ENCODE measurements around the gene CD6. TPM values are rescaled to one million over a fixed set of nuclear protein-coding genes. Genes with fewer than 3 reads are reported as not detected.

CD6 gene
- total RNA-seq, 1 donor from 2014 or later = 0.39 TPM

GRCh38 chr11:61020551-61021235 lies 49.2 kb downstream of the CD6 start:
- DNase-seq (ENCODE audit: low read depth) = no peak
- Histone ChIP-seq H4K20me1 (ENCODE audit: insufficient read depth, low read length) (no peaks in the 10 kb centered on the region), H3K9ac (ENCODE audit: low read length) (no peak overlapping the region), H3K4me3 (ENCODE audit: insufficient read depth, low read depth, low read length) (no peak overlapping the region), H3K27me3 (ENCODE audit: insufficient read depth, low read length) (peaks cover 17% of the 10 kb centered on the region), H3K27ac (ENCODE audit: low read depth, low read length) (no peak overlapping the region), H3K79me2 (ENCODE audit: insufficient read depth, low read length) (no peaks in the 10 kb centered on the region), H3K9me3 (ENCODE audit: insufficient read depth, low read depth, low read length) (peaks cover 3% of the 10 kb centered on the region), H2AFZ (ENCODE audit: low read depth, low read length) (no peak overlapping the region), H3K4me2 (ENCODE audit: low read length) (no peak overlapping the region), H3K36me3 (ENCODE audit: insufficient read depth, low read length) (no peaks in the 10 kb centered on the region), H3K4me1 (ENCODE audit: insufficient read depth, low read length) (no peaks in the 10 kb centered on the region)
- FAIRE-seq = no peak
- TF ChIP-seq EZH2 (IDR thresholded peaks at IDR 0.05; ENCODE audit: insufficient read depth, low read length) (no peak), CTCF (IDR thresholded peaks at IDR 0.05; ENCODE audit: insufficient read depth, low read depth, low read length) (no peak)
- Mint-ChIP-seq H3K27ac (ENCODE audit: unreplicated experiment) (no peak overlapping the region), H3K27me3 (ENCODE audit: low read depth, unreplicated experiment) (peaks cover 71% of the 10 kb centered on the region), H3K4me1 (ENCODE audit: low read depth, unreplicated experiment) (no peaks in the 10 kb centered on the region), H3K4me3 (ENCODE audit: unreplicated experiment) (no peak overlapping the region), H3K36me3 (ENCODE audit: low read depth, unreplicated experiment) (no peaks in the 10 kb centered on the region), H3K9me3 (ENCODE audit: unreplicated experiment) (peaks cover 3% of the 10 kb centered on the region)

- no peak overlapping the region for H3K27ac Mint-ChIP-seq (ENCODE audit: unreplicated experiment)
- Histone ChIP-seq H3K9ac (ENCODE audit: low read length) (no peak overlapping the region), H3K4me3 (ENCODE audit: insufficient read depth, low read depth, low read length) (no peak overlapping the region), H3K36me3 (ENCODE audit: insufficient read depth, low read length) (no peaks in the 10 kb centered on the region), H2AFZ (ENCODE audit: low read depth, low read length) (no peak overlapping the region), H3K9me3 (ENCODE audit: insufficient read depth, low read depth, low read length) (no peaks in the 10 kb centered on the region), H3K79me2 (ENCODE audit: insufficient read depth, low read length) (no peaks in the 10 kb centered on the region), H3K27ac (ENCODE audit: low read depth, low read length) (no peak overlapping the region), H3K27me3 (ENCODE audit: insufficient read depth, low read length) (peaks cover 17% of the 10 kb centered on the region), H4K20me1 (ENCODE audit: insufficient read depth, low read length) (no peaks in the 10 kb centered on the region), H3K4me2 (ENCODE audit: low read length) (no peak overlapping the region), H3K4me1 (ENCODE audit: insufficient read depth, low read length) (no peaks in the 10 kb centered on the region)
- DNase-seq (ENCODE audit: low read depth) = no peak
- no peaks in the 10 kb centered on the region for H3K36me3 Mint-ChIP-seq (ENCODE audit: low read depth, unreplicated experiment)
- FAIRE-seq = no peak
- H3K9me3 Mint-ChIP-seq (ENCODE audit: unreplicated experiment) = peaks cover 3% of the 10 kb centered on the region
- peaks cover 64% of the 10 kb centered on the region for H3K27me3 Mint-ChIP-seq (ENCODE audit: low read depth, unreplicated experiment)
- no peak for TF ChIP-seq CTCF (IDR thresholded peaks at IDR 0.05; ENCODE audit: insufficient read depth, low read depth, low read length)
- H3K4me3 Mint-ChIP-seq (ENCODE audit: unreplicated experiment) = no peak overlapping the region
- H3K4me1 Mint-ChIP-seq (ENCODE audit: low read depth, unreplicated experiment) = no peaks in the 10 kb centered on the region
These were observed 50.3 kb downstream of the CD6 start for GRCh38 chr11:61021661-61022212.
